Measurements from ENCODE around the gene ACAD8. TPM values are rescaled to one million over a fixed set of nuclear protein-coding genes. Genes with fewer than 3 reads are reported as not detected.

The ACAD8 gene
- total RNA-seq, 1 donor from 2014 or later, result 13.0 TPM

- Histone ChIP-seq H3K4me3 (ENCODE audit: low read length in 3 of 3) (no peak overlapping the region), H3K27ac (ENCODE audit: low read depth, low read length) (no peak overlapping the region), H3K9me3 (ENCODE audit: control insufficient read depth in 3 of 3, low read length in 3 of 3) (peaks cover 0 to 2% (median 0%) of the 10 kb centered on the region in 3 donors), H3K27me3 (ENCODE audit: control insufficient read depth in 3 of 3, insufficient read depth in 3 of 3, low read length in 3 of 3) (no peaks in the 10 kb centered on the region), H3K9ac (ENCODE audit: low read depth in 1 of 3, low read length in 3 of 3) (no peak overlapping the region), H3K36me3 (ENCODE audit: control insufficient read depth in 3 of 3, insufficient read depth in 3 of 3, low read length in 3 of 3) (no peaks in the 10 kb centered on the region), H3K4me1 (ENCODE audit: control insufficient read depth in 3 of 3, insufficient read depth in 3 of 3, low read length in 3 of 3) (no peaks in the 10 kb centered on the region)
Measured at GRCh38 chr11:134294664-134295063, 41.3 kb downstream of the ACAD8 start.

- H3K4me1 ChIP-seq (ENCODE audit: control insufficient read depth in 3 of 3, insufficient read depth in 3 of 3, low read length in 3 of 3), result no peaks in the 10 kb centered on the region
- peaks cover 0 to 9% (median 4%) of the 10 kb centered on the region in 3 donors for H3K27me3 ChIP-seq (ENCODE audit: control insufficient read depth in 3 of 3, insufficient read depth in 3 of 3, low read length in 3 of 3)
- no peak overlapping the region for H3K4me3 ChIP-seq (ENCODE audit: low read length in 3 of 3)
- no peak overlapping the region for H3K9ac ChIP-seq (ENCODE audit: low read depth in 1 of 3, low read length in 3 of 3)
- no peak overlapping the region for H3K27ac ChIP-seq (ENCODE audit: low read depth, low read length)
- peaks cover 0 to 4% (median 0%) of the 10 kb centered on the region in 3 donors for H3K9me3 ChIP-seq (ENCODE audit: control insufficient read depth in 3 of 3, low read length in 3 of 3)
- H3K36me3 ChIP-seq (ENCODE audit: control insufficient read depth in 3 of 3, insufficient read depth in 3 of 3, low read length in 3 of 3), result no peaks in the 10 kb centered on the region
Measured at GRCh38 chr11:134312223-134312622, 58.9 kb downstream of the ACAD8 start.

- Histone ChIP-seq H3K4me3 (ENCODE audit: low read length in 3 of 3) (no peak overlapping the region), H3K27me3 (ENCODE audit: control insufficient read depth in 3 of 3, insufficient read depth in 3 of 3, low read length in 3 of 3) (peaks cover 0 to 9% (median 4%) of the 10 kb centered on the region in 3 donors), H3K27ac (ENCODE audit: low read depth, low read length) (no peak overlapping the region), H3K9me3 (ENCODE audit: control insufficient read depth in 3 of 3, low read length in 3 of 3) (peaks cover 0 to 4% (median under 1%) of the 10 kb centered on the region in 3 donors), H3K36me3 (ENCODE audit: control insufficient read depth in 3 of 3, insufficient read depth in 3 of 3, low read length in 3 of 3) (no peaks in the 10 kb centered on the region), H3K9ac (ENCODE audit: low read depth in 1 of 3, low read length in 3 of 3) (no peak overlapping the region), H3K4me1 (ENCODE audit: control insufficient read depth in 3 of 3, insufficient read depth in 3 of 3, low read length in 3 of 3) (no peaks in the 10 kb centered on the region)
Measured at GRCh38 chr11:134312807-134313206, 59.4 kb downstream of the ACAD8 start.

- Histone ChIP-seq H3K9me3 (ENCODE audit: control insufficient read depth in 3 of 3, low read length in 3 of 3) (peaks cover 0 to 4% (median 4%) of the 10 kb centered on the region in 3 donors), H3K27me3 (ENCODE audit: control insufficient read depth in 3 of 3, insufficient read depth in 3 of 3, low read length in 3 of 3) (peaks cover 0 to 9% (median 4%) of the 10 kb centered on the region in 3 donors), H3K9ac (ENCODE audit: low read depth in 1 of 3, low read length in 3 of 3) (no peak overlapping the region), H3K4me3 (ENCODE audit: low read length in 3 of 3) (no peak overlapping the region), H3K4me1 (ENCODE audit: control insufficient read depth in 3 of 3, insufficient read depth in 3 of 3, low read length in 3 of 3) (no peaks in the 10 kb centered on the region), H3K27ac (ENCODE audit: low read depth, low read length) (no peak overlapping the region), H3K36me3 (ENCODE audit: control insufficient read depth in 3 of 3, insufficient read depth in 3 of 3, low read length in 3 of 3) (no peaks in the 10 kb centered on the region)
Measured at GRCh38 chr11:134313379-134313778, 60.0 kb downstream of the ACAD8 start.

- Histone ChIP-seq H3K27me3 (ENCODE audit: control insufficient read depth in 3 of 3, insufficient read depth in 3 of 3, low read length in 3 of 3) (peaks cover 0 to 9% (median 4%) of the 10 kb centered on the region in 3 donors), H3K9ac (ENCODE audit: low read depth in 1 of 3, low read length in 3 of 3) (no peak overlapping the region), H3K36me3 (ENCODE audit: control insufficient read depth in 3 of 3, insufficient read depth in 3 of 3, low read length in 3 of 3) (no peaks in the 10 kb centered on the region)
Measured at GRCh38 chr11:134313821-134314607, 60.6 kb downstream of the ACAD8 start.

More at GRCh38 chr11:134313821-134314607, 60.6 kb downstream of the ACAD8 start:
- H3K27ac ChIP-seq (ENCODE audit: low read depth, low read length), result no peak overlapping the region
- H3K9me3 ChIP-seq (ENCODE audit: control insufficient read depth in 3 of 3, low read length in 3 of 3), result peaks cover 0 to 4% (median 4%) of the 10 kb centered on the region in 3 donors
- no peak overlapping the region for H3K4me3 ChIP-seq (ENCODE audit: low read length in 3 of 3)
- no peaks in the 10 kb centered on the region for H3K4me1 ChIP-seq (ENCODE audit: control insufficient read depth in 3 of 3, insufficient read depth in 3 of 3, low read length in 3 of 3)

Other genes with a start within 250 kb of the ACAD8 start
- gene JAM3, start 184.5 kb upstream of the ACAD8 start, total RNA-seq, result 65.8 TPM
- gene NCAPD3, start 29.6 kb upstream of the ACAD8 start, total RNA-seq, result 11.0 TPM
- gene VPS26B, start 28.9 kb upstream of the ACAD8 start, total RNA-seq, result 19.8 TPM
- gene THYN1, start 216 bp upstream of the ACAD8 start, total RNA-seq, result 31.3 TPM
- not detected for gene GLB1L3, start 22.8 kb downstream of the ACAD8 start, total RNA-seq
- 1.0 TPM for gene GLB1L2, start 78.4 kb downstream of the ACAD8 start, total RNA-seq
- gene B3GAT1, start 158.7 kb downstream of the ACAD8 start, total RNA-seq, result under 0.01 TPM